Hepatocyte (in vitro differentiated cells): ENCODE data around the gene TM4SF1.

Experiments
- EZH2phosphoT487 ChIP-seq: fragments of 200-600 bp; sonication (generic); IDR thresholded peaks from one replicate; pipeline ENCODE4 v1.6.1; 2018; ENCODE audit warnings: antibody characterized with exemption, mild to moderate bottlenecking, low read depth, moderate library complexity; ENCODE audit not compliant: unreplicated experiment, severe bottlenecking
- TF ChIP-seq, protein P1 (sequence below): fragments of 200-600 bp; sonication (generic); IDR thresholded peaks from 2 replicates; pipeline ENCODE4 v1.5.1; 2016; ENCODE audit warnings: antibody characterized with exemption, mild to moderate bottlenecking; ENCODE audit not compliant: poor library complexity

DNA sequence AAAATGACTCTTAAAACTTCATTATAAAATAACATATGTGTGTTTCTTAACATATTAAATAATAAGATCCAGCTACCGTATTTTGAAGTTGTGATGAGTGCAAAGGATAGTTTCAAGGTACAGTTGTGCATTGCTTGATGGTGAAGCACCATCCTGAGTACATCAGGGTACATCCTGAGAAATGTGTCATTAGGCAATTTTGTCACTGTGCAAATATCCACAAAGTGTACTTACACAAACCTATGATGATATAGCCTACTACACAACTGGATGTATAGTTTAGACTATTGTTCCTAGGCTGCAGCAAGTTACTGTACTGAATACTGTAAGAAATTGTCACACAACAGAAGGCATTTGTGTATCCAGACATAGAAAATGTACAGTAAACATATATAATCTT lies 20.8 kb upstream of the TM4SF1 start:
- TF ChIP-seq, protein P1, sequence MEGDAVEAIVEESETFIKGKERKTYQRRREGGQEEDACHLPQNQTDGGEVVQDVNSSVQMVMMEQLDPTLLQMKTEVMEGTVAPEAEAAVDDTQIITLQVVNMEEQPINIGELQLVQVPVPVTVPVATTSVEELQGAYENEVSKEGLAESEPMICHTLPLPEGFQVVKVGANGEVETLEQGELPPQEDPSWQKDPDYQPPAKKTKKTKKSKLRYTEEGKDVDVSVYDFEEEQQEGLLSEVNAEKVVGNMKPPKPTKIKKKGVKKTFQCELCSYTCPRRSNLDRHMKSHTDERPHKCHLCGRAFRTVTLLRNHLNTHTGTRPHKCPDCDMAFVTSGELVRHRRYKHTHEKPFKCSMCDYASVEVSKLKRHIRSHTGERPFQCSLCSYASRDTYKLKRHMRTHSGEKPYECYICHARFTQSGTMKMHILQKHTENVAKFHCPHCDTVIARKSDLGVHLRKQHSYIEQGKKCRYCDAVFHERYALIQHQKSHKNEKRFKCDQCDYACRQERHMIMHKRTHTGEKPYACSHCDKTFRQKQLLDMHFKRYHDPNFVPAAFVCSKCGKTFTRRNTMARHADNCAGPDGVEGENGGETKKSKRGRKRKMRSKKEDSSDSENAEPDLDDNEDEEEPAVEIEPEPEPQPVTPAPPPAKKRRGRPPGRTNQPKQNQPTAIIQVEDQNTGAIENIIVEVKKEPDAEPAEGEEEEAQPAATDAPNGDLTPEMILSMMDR, result no peak
- no peak for TF ChIP-seq EZH2phosphoT487
